DND-41 (cell line): ENCODE results near the gene SMIM23.

Experiments used
- ATAC-seq: fragments of 200-7000 bp; cut with Tn5 transposase; 3 replicates; pipeline ENCODE4 v1.9.1; 2021; ENCODE audit warnings: low read depth; ENCODE audit not compliant: insufficient read depth
- DNase-seq: peaks from one replicate; pipeline ENCODE4 v3.0.0-alpha.2; 2020
- H2AFZ ChIP-seq: 2 replicates; pipeline ENCODE4 v1.6.0; 2012; ENCODE audit warnings: low read depth, low read length
- H3K27ac ChIP-seq: 2 replicates; pipeline ENCODE4 v1.5.1; 2012; ENCODE audit warnings: low read length, inconsistent platforms
- H3K27me3 ChIP-seq: fragments of 200-600 bp; sonication (generic); 2 replicates; pipeline ENCODE4 v1.6.0; 2012; ENCODE audit warnings: low read length, mild to moderate bottlenecking, inconsistent platforms; ENCODE audit not compliant: insufficient read depth, poor library complexity
- H3K36me3 ChIP-seq: 2 replicates; pipeline ENCODE4 v1.5.1; 2012; ENCODE audit warnings: low read length, inconsistent platforms; ENCODE audit not compliant: insufficient read depth
- H3K4me1 ChIP-seq: 2 replicates; pipeline ENCODE4 v1.5.1; 2012; ENCODE audit warnings: mild to moderate bottlenecking, low read length; ENCODE audit not compliant: insufficient read depth
- H3K4me2 ChIP-seq: 2 replicates; pipeline ENCODE4 v1.6.0; 2012; ENCODE audit warnings: mild to moderate bottlenecking, moderate library complexity, low read length, inconsistent platforms; ENCODE audit not compliant: insufficient read depth
- H3K4me3 ChIP-seq, 2 experiments: fragments of 200-600 bp in 1 of 2; shearing (Covaris generic) in 1 of 2; 2 replicates each; pipeline ENCODE4 v1.5.1; 2012 to 2016; ENCODE audit warnings: inconsistent platforms in 2 of 2, low read length in 2 of 2, mild to moderate bottlenecking in 2 of 2, low read depth in 1 of 2, moderate library complexity in 1 of 2
- H3K79me2 ChIP-seq: 2 replicates; pipeline ENCODE4 v1.6.0; 2012; ENCODE audit warnings: low read length, inconsistent platforms; ENCODE audit not compliant: insufficient read depth
- H3K9ac ChIP-seq: 2 replicates; pipeline ENCODE4 v1.6.0; 2012; ENCODE audit warnings: low read depth, mild to moderate bottlenecking, inconsistent platforms, low read length, moderate library complexity
- H3K9me3 ChIP-seq: 2 replicates; pipeline ENCODE4 v1.5.1; 2012; ENCODE audit warnings: low read length, moderate library complexity, mild to moderate bottlenecking, inconsistent platforms; ENCODE audit not compliant: insufficient read depth, severe bottlenecking
- H4K20me1 ChIP-seq: 2 replicates; pipeline ENCODE4 v1.6.0; 2012; ENCODE audit warnings: low read length; ENCODE audit not compliant: insufficient read depth
- CTCF ChIP-seq: IDR thresholded peaks from 2 replicates; pipeline ENCODE4 v1.5.1; 2012; ENCODE audit warnings: borderline replicate concordance, low read length, moderate library complexity, mild to moderate bottlenecking; ENCODE audit not compliant: poor library complexity, severe bottlenecking; ENCODE audit errors: extremely low read depth
- EZH2 ChIP-seq: IDR thresholded peaks from 3 replicates; pipeline ENCODE4 v1.6.1; 2012; ENCODE audit warnings: borderline replicate concordance, low read depth, mild to moderate bottlenecking, moderate library complexity, low read length, inconsistent platforms; ENCODE audit not compliant: severe bottlenecking

Gene SMIM23

GRCh38 chr5:171757853-171758535 lies 27.6 kb upstream of the SMIM23 start:
- Histone ChIP-seq H3K27me3 (peaks cover 5% of the 10 kb centered on the region), H3K36me3 (no peaks in the 10 kb centered on the region), H3K9ac (no peak overlapping the region), H3K4me2 (no peak overlapping the region), H3K4me3 (no peak overlapping the region), H2AFZ (no peak overlapping the region), H3K79me2 (no peaks in the 10 kb centered on the region), H3K4me1 (no peaks in the 10 kb centered on the region), H4K20me1 (no peaks in the 10 kb centered on the region), H3K27ac (no peak overlapping the region), H3K9me3 (peaks cover 4% of the 10 kb centered on the region)
- no peak for DNase-seq
- ATAC-seq: no peak
- TF ChIP-seq CTCF (no peak), EZH2 (no peak)

GRCh38 chr5:171759777-171760176 lies 25.8 kb upstream of the SMIM23 start:
- no peak overlapping the region for H3K4me3 ChIP-seq
- H3K79me2 ChIP-seq: no peaks in the 10 kb centered on the region
- no peak for ATAC-seq
- H3K36me3 ChIP-seq: no peaks in the 10 kb centered on the region
- DNase-seq: no peak
- H3K27me3 ChIP-seq: peaks cover 8% of the 10 kb centered on the region
- H2AFZ ChIP-seq: no peak overlapping the region
- no peak overlapping the region for H3K9ac ChIP-seq
- TF ChIP-seq EZH2 (no peak), CTCF (no peak)
- H4K20me1 ChIP-seq: no peaks in the 10 kb centered on the region
- peaks cover 4% of the 10 kb centered on the region for H3K9me3 ChIP-seq
- H3K4me1 ChIP-seq: no peaks in the 10 kb centered on the region
- no peak overlapping the region for H3K4me2 ChIP-seq
- no peak overlapping the region for H3K27ac ChIP-seq

GRCh38 chr5:171762021-171762608 lies 23.5 kb upstream of the SMIM23 start:
- no peaks in the 10 kb centered on the region for H4K20me1 ChIP-seq
- no peak overlapping the region for H3K9ac ChIP-seq
- peaks cover 8% of the 10 kb centered on the region for H3K27me3 ChIP-seq
- no peaks in the 10 kb centered on the region for H3K36me3 ChIP-seq
- H3K27ac ChIP-seq: no peak overlapping the region
- no peaks in the 10 kb centered on the region for H3K79me2 ChIP-seq
- H3K4me2 ChIP-seq: no peak overlapping the region
- no peaks in the 10 kb centered on the region for H3K4me1 ChIP-seq
- H2AFZ ChIP-seq: no peak overlapping the region
- ATAC-seq: no peak
- no peak for TF ChIP-seq EZH2
- TF ChIP-seq CTCF: no peak
- peaks cover 8% of the 10 kb centered on the region for H3K9me3 ChIP-seq
- DNase-seq: no peak
- no peak overlapping the region for H3K4me3 ChIP-seq
